Measurements from ENCODE around the gene FOXO6.

FOXO6 gene

GRCh38 chr1:41430582-41430981 lies 69.3 kb downstream of the FOXO6 start:
- no peak overlapping the region for H3K27ac ChIP-seq
- TF ChIP-seq CTCF (conservative IDR thresholded peaks at IDR 0.05): no peak

GRCh38 chr1:41431490-41432350 lies 70.5 kb downstream of the FOXO6 start:
- TF ChIP-seq CTCF (conservative IDR thresholded peaks at IDR 0.05): no peak
- H3K27ac ChIP-seq: peak overlapping the region; percentile 62
